NOMO-1 treated with dmso at 0.1 percent for 144 hours (cell line): ENCODE measurements around the gene SREBF1.
A peak's percentile ranks its signal among the peaks of the same experiment; 100 is the strongest.

Experiments used
- DNase-seq: peaks from one replicate; lab custom pipeline; 2025; ENCODE audit not compliant: unreplicated experiment; lab: John Stamatoyannopoulos, UW

Gene SREBF1

GRCh38 chr17:17826342-17826713 is 10.5 kb downstream of the SREBF1 start:
- DNase-seq = no peak

GRCh38 chr17:17824783-17825614 is 11.8 kb downstream of the SREBF1 start:
- no peak for DNase-seq

- DNase-seq = no peak
Observed at GRCh38 chr17:17824119-17824782, 12.5 kb downstream of the SREBF1 start.

GRCh38 chr17:17823433-17824118 is 13.2 kb downstream of the SREBF1 start:
- DNase-seq = peak; percentile 93

GRCh38 chr17:17822616-17823015 is 14.2 kb downstream of the SREBF1 start:
- no peak for DNase-seq

- DNase-seq = no peak
Observed at GRCh38 chr17:17822189-17822588, 14.6 kb downstream of the SREBF1 start.

- DNase-seq = no peak
Observed at GRCh38 chr17:17820463-17821158, 16.2 kb downstream of the SREBF1 start.

DNA sequence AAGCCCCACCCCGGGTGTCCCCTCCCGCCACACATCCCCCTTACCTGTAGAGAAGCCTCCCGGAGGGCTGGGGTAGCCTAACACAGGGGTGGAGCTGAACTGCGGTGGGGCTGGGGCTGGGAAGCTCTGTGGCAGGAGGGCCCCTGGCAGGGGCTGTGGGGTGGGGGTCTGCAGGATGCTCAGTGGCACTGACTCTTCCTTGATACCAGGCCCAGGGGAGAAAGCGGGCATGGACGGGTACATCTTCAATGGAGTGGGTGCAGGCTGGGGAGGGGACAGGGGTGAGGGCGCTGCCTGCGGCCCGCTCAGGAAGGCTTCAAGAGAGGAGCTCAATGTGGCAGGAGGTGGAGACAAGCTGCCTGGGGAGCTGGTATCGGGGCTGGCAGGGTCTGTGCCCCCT is 16.7 kb downstream of the SREBF1 start:
- no peak for DNase-seq

GRCh38 chr17:17819561-17819995 is 17.2 kb downstream of the SREBF1 start:
- no peak for DNase-seq

DNA sequence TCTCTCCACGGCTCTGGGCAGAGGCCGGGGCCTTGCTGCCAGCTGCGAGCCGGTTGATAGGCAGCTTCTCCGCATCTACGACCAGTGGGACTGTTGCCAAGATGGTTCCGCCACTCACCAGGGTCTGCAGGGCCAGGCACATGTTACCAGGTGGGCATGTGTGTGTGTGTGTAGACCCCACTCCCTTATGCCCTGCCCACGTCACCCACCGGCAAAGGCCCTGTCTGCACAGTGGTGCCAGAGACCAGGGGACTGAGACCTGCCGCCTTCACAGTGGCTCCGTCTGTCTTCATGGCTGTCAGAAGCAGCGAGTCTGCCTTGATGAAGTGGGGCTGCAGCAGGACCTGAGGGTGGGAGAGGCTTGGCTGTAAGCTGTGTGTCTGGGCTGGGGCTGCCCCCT is 17.7 kb downstream of the SREBF1 start:
- no peak for DNase-seq

DNA sequence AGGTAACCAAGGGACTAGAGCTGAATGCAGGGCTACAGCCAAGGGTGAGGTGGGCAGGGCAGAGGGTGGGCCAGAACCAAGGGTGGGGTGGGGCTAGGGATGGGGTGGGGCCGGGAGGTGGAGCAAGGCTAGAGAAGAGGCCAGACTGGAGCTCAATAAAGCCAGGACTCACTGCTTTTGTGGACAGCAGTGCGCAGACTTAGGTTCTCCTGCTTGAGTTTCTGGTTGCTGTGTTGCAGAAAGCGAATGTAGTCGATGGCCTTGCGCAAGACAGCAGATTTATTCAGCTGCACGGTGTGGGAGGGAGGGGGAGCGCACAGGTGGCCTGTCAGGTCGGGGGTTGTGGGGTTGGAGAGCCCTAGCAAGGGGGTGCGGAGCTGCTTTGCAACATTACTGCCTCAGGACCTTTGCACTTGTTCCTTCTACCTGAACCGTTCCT is 18.7 kb downstream of the SREBF1 start:
- DNase-seq = no peak

GRCh38 chr17:17817552-17817947 is 19.2 kb downstream of the SREBF1 start:
- DNase-seq = no peak

DNA sequence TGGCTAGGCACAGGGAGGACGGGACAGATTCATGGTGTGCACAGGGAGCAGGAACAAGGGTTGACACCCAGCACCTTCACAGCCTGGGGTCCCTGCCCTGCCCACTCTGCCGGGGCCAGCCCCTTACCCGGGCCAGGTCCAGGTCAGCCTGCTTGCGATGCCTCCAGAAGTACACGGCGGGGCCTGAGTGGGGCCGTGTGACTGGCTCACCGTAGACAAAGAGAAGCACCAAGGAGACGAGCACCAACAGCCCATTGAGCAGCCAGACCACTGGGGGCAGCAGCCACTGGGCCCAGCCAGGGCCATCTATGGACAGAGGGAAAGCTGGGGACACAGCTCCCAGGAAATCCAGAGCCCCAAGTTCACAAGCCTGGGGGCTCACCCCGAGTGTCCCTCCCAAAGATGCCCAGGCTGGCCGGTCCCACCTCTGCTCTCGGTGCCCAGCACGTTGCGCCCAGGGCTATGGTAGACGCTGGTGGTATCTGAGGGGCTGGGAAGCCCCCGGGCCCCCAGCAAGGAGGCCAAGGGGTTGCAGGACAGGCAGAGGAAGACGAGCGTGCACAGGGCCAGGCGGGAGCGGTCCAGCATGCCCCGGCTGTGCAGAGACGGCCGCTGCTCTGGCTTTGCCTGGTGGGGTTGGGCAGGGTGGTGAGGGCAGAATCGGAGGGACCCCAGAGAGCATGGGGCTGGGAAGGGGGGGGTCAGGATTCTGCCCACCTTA is 19.8 kb downstream of the SREBF1 start:
- no peak for DNase-seq

DNA sequence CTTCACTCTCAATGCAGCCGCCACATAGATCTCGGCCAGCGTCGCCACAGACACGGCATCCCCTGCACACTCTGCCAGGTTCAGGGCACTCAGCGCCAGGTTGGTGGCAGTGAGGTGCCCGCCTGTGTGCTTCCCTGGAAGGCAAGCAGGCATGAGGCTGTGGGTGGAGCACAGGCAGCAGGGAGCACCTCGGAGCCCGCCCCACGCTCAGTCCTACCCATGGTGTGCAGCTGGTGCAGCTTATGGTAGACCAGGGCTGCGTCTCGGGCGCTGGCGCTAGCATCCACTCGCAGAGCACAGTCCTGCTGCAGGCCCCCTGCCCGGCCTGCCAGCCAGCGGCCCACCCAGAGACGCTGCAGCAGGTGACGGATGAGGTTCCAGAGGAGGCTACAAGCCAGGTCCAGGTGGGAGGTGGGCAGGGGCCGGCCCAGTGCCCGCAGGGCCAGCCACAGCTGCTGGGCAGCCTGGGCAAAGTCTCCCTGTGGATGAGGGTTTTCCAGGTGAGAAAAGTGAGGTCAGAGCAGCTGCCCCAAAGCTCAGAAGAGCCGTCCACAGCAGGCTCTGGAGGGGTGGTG is 20.5 kb downstream of the SREBF1 start:
- no peak for DNase-seq

DNA sequence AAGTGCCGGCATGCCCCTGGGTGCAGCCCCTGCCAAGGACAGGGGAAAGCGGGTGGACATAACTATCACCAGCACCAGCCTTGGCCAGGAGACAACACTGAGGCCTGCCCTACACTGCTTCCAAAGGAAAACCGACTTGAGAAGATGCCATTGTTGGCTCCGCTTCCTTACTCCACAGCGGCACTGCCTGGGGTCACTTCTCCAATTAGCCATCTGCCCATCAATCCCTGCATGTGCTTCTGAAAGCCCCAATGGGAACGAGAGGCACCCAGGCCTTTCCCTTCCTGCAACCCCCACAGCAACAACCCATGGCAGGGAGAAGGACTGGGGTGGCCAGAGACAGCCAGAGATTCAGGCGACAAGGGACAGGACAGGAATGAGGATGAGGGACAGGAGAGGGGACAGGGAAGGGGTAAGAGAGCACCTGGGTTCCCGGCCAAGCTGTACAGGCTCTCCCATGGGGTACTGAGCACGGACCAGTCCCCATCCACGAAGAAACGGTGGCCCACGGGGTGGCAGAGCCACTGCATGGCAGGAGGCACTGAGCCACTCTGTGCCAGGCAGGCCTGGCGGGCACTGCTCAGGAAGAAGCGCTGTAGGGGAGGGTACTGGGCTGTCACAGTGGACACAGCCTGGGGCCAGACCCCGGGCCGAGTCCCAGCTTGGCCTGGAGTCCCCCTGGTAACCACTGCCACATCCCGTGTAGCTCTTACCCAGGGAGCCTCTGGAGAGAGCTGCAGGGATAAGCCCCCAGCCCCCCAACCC is 21.2 kb downstream of the SREBF1 start:
- no peak for DNase-seq

DNA sequence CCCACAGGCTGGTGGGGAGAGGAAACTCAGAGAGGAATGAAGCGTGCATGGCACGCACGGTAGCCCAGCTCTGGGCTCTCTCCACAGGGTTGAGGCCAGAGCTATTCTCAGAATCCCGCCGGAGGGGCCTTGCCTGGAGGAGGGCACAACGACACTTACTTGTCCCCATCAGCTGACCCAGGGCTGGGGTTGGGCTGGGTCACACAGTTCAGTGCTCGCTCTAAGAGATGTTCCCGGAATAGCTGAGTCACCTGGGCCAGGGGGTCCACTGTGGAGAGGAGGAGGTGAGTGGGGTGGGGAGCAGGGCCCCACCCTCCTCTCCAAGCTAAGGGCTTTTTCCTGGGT is 21.8 kb downstream of the SREBF1 start:
- no peak for DNase-seq

DNA sequence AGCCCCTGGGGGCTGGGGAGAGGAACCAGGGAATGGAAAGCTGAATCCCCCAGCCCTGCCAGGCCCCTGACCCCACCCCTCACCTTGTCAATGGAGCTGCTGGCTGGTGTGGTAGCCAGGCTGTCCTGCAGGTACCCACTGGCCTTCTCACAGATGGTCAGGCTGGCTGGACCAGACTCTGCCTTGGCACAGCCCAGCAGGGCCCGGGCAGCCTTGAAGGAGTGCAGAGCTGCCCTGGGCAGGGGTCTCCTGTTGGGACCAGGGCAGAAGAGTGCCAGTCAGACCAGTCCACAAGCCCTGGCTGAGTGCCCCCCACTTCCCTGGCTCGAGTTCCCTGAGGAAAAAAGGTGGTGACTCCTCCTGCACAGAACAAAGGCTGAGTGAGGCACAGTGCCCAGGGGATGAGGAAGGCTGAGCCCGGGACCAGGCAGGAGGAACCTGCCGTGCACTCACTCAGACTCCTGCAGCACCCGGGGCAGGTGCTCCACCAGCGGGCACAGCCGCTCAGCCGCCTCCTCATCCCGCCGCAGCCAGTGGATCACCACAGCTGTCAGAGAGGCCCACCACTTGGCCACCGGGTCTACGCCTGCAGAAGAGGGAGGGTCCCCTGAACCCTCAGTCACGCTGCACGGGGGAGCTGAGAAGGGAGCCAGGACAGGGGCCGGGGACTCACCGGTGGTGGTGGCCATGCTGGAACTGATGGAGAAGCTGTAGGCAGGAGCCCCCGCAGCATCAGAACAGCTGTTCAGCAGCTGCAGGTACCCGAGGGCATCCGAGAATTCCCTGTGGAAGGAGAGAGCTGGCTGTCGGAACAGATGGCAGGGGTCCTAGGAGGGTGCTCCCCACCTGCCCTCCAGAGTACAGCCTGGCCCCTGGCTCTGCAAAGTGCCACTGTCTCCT is 22.4 kb downstream of the SREBF1 start:
- no peak for DNase-seq

DNA sequence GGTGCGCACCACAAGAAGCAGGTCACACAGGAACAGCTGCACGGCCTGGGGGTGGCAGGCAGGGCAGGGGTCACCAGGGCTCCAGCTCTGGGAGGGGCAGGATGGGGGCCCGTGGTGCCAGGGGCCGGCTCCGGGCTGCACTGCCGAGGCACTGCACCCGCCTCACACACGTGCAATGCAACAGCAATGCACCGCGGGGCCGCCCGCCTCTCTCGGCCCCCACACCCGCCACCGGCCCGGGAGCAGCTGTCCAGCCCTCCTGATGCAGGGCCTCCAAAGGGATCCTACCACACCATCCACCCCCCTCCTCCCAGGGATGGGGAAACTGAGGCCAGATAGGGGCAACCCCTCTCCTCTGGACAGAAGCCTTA is 23.1 kb downstream of the SREBF1 start:
- DNase-seq = no peak
